ENCODE results near the gene FKTN.
A peak's percentile ranks its signal among the peaks of the same experiment; 100 is the strongest.

Gene FKTN

GRCh38 chr9:105646879-105647594 lies 89.1 kb downstream of the FKTN start:
- Histone ChIP-seq H3K4me3 (no peak overlapping the region), H3K36me3 (replicated peaks) (no peaks in the 10 kb centered on the region), H3K4me1 (peaks cover 7% of the 10 kb centered on the region), H3K9me3 (no peaks in the 10 kb centered on the region), H3K27me3 (ENCODE audit: low read depth) (no peaks in the 10 kb centered on the region)
- DNase-seq (ENCODE audit: low spot score in 2 of 2) = peak in 1 of 2 experiments; percentile 24
- in situ Hi-C loops (cut with MboI; ENCODE audit: low sequenced_read_pairs) = no loop called here

GRCh38 chr9:105647595-105648349 lies 89.8 kb downstream of the FKTN start:
- in situ Hi-C loops (cut with MboI; ENCODE audit: low sequenced_read_pairs) = no loop called here
- Histone ChIP-seq H3K4me1 (peaks cover 8% of the 10 kb centered on the region), H3K36me3 (replicated peaks) (no peaks in the 10 kb centered on the region), H3K27me3 (ENCODE audit: low read depth) (no peaks in the 10 kb centered on the region), H3K4me3 (no peak overlapping the region), H3K9me3 (no peaks in the 10 kb centered on the region)
- no peak for DNase-seq (ENCODE audit: low spot score in 2 of 2)

GRCh38 chr9:105651806-105652205 lies 93.9 kb downstream of the FKTN start:
- Histone ChIP-seq H3K36me3 (replicated peaks) (no peaks in the 10 kb centered on the region), H3K4me1 (peaks cover 16% of the 10 kb centered on the region), H3K27me3 (ENCODE audit: low read depth) (no peaks in the 10 kb centered on the region), H3K4me3 (no peak overlapping the region), H3K9me3 (no peaks in the 10 kb centered on the region)
- peak; percentile 60 to 67 for DNase-seq (ENCODE audit: low spot score in 2 of 2)
- in situ Hi-C loops (cut with MboI; ENCODE audit: low sequenced_read_pairs) = no loop called here

- DNase-seq (ENCODE audit: low spot score in 2 of 2) = peak in 1 of 2 experiments; percentile 73
- H3K9me3 ChIP-seq = no peaks in the 10 kb centered on the region
- in situ Hi-C loops (cut with MboI; ENCODE audit: low sequenced_read_pairs) = no loop called here
- H3K4me3 ChIP-seq = peak overlapping the region; percentile 48
- no peaks in the 10 kb centered on the region for H3K36me3 ChIP-seq (replicated peaks)
- H3K4me1 ChIP-seq = peaks cover 21% of the 10 kb centered on the region
- H3K27me3 ChIP-seq (ENCODE audit: low read depth) = no peaks in the 10 kb centered on the region
Measured at GRCh38 chr9:105656131-105656921, 98.4 kb downstream of the FKTN start.

- in situ Hi-C loops (cut with MboI; ENCODE audit: low sequenced_read_pairs) = no loop called here
- Histone ChIP-seq H3K9me3 (no peaks in the 10 kb centered on the region), H3K27me3 (ENCODE audit: low read depth) (no peaks in the 10 kb centered on the region), H3K36me3 (replicated peaks) (no peaks in the 10 kb centered on the region), H3K4me3 (no peak overlapping the region), H3K4me1 (peaks cover 13% of the 10 kb centered on the region)
- DNase-seq (ENCODE audit: low spot score in 2 of 2) = no peak
Measured at GRCh38 chr9:105658351-105658750, 100.4 kb downstream of the FKTN start.

GRCh38 chr9:105661011-105661410 lies 103.1 kb downstream of the FKTN start:
- Histone ChIP-seq H3K27me3 (ENCODE audit: low read depth) (no peaks in the 10 kb centered on the region), H3K4me3 (no peak overlapping the region), H3K36me3 (replicated peaks) (no peaks in the 10 kb centered on the region), H3K9me3 (no peaks in the 10 kb centered on the region), H3K4me1 (peaks cover 15% of the 10 kb centered on the region)
- DNase-seq (ENCODE audit: low spot score in 2 of 2) = peak in 1 of 2 experiments; percentile 51
- in situ Hi-C loops (cut with MboI; ENCODE audit: low sequenced_read_pairs) = no loop called here

- Histone ChIP-seq H3K9me3 (no peaks in the 10 kb centered on the region), H3K36me3 (replicated peaks) (no peaks in the 10 kb centered on the region), H3K4me3 (no peak within 1 kb of the TSS), H3K27me3 (ENCODE audit: low read depth) (no peaks in the 10 kb centered on the region), H3K4me1 (peaks cover 5% of the 10 kb centered on the region)
- no peak for DNase-seq (ENCODE audit: low spot score in 2 of 2)
- in situ Hi-C loops (cut with MboI; ENCODE audit: low sequenced_read_pairs) = no loop called here
Measured at GRCh38 chr9:105662184-105663104, 104.5 kb downstream of the FKTN start, which contains the start of gene TAL2. TSS of gene TAL2 (plus strand) at chr9:105662457. CDS start at chr9:105662497, 40 bp downstream.

GRCh38 chr9:105663914-105664313 lies 106.0 kb downstream of the FKTN start:
- no peak for DNase-seq (ENCODE audit: low spot score in 2 of 2)
- H3K4me1 ChIP-seq = peaks cover 5% of the 10 kb centered on the region
- H3K27me3 ChIP-seq (ENCODE audit: low read depth) = no peaks in the 10 kb centered on the region
- no peaks in the 10 kb centered on the region for H3K36me3 ChIP-seq (replicated peaks)
- in situ Hi-C loops (cut with MboI; ENCODE audit: low sequenced_read_pairs) = no loop called here
- H3K4me3 ChIP-seq = no peak overlapping the region
- H3K9me3 ChIP-seq = no peaks in the 10 kb centered on the region; the same call in 1 of the 2 replicates

GRCh38 chr9:105667867-105668266 lies 109.9 kb downstream of the FKTN start:
- Histone ChIP-seq H3K4me3 (no peak overlapping the region), H3K4me1 (peaks cover 12% of the 10 kb centered on the region), H3K36me3 (replicated peaks) (no peaks in the 10 kb centered on the region), H3K9me3 (no peaks in the 10 kb centered on the region; the same call in 1 of the 2 replicates), H3K27me3 (ENCODE audit: low read depth) (no peaks in the 10 kb centered on the region)
- no peak for DNase-seq (ENCODE audit: low spot score in 2 of 2)
- in situ Hi-C loops (cut with MboI; ENCODE audit: low sequenced_read_pairs) = no loop called here

GRCh38 chr9:105670315-105670714 lies 112.4 kb downstream of the FKTN start:
- H3K36me3 ChIP-seq (replicated peaks) = no peaks in the 10 kb centered on the region
- H3K4me1 ChIP-seq = peaks cover 7% of the 10 kb centered on the region; the same call in 1 of the 2 replicates
- in situ Hi-C loops (cut with MboI; ENCODE audit: low sequenced_read_pairs) = no loop called here
- no peak for DNase-seq (ENCODE audit: low spot score in 2 of 2)
- H3K27me3 ChIP-seq (ENCODE audit: low read depth) = no peaks in the 10 kb centered on the region
- H3K9me3 ChIP-seq = no peaks in the 10 kb centered on the region; the same call in 1 of the 2 replicates
- no peak overlapping the region for H3K4me3 ChIP-seq

- in situ Hi-C loops (cut with MboI; ENCODE audit: low sequenced_read_pairs) = no loop called here
- H3K9me3 ChIP-seq = no peaks in the 10 kb centered on the region; the same call in 1 of the 2 replicates
Measured at GRCh38 chr9:105670775-105671174, 112.8 kb downstream of the FKTN start.

GRCh38 chr9:105672711-105673234 lies 114.8 kb downstream of the FKTN start:
- in situ Hi-C loops (cut with MboI; ENCODE audit: low sequenced_read_pairs) = no loop called here
- Histone ChIP-seq H3K27me3 (ENCODE audit: low read depth) (no peaks in the 10 kb centered on the region), H3K4me3 (no peak overlapping the region), H3K9me3 (no peaks in the 10 kb centered on the region; the same call in 1 of the 2 replicates), H3K4me1 (peaks cover 26% of the 10 kb centered on the region), H3K36me3 (replicated peaks) (no peaks in the 10 kb centered on the region)
- no peak for DNase-seq (ENCODE audit: low spot score in 2 of 2)

More at GRCh38 chr9:105670775-105671174, 112.8 kb downstream of the FKTN start:
- DNase-seq (ENCODE audit: low spot score in 2 of 2) = no peak
- Histone ChIP-seq H3K4me3 (no peak overlapping the region), H3K4me1 (peaks cover 9% of the 10 kb centered on the region; the same call in 1 of the 2 replicates), H3K36me3 (replicated peaks) (no peaks in the 10 kb centered on the region), H3K27me3 (ENCODE audit: low read depth) (no peaks in the 10 kb centered on the region)

Measured in HAP-1 (cell line).